HEK293 (cell line): ENCODE data around the gene FBXW10.
"Not testable (repeated sequence)": the region's sequence is repeated elsewhere in the genome, so short reads cannot be mapped to it uniquely, and the experiment has no call there.

Experiments
- ZNF121 ChIP-seq: fragments of 450-650 bp; formaldehyde crosslinking; IDR thresholded peaks from 2 replicates; pipeline ENCODE4 v1.5.1; 2016; ENCODE audit warnings: missing biosample characterization, missing genetic modification characterization
- ZNF239 ChIP-seq: fragments of 450-650 bp; formaldehyde crosslinking; IDR thresholded peaks from 2 replicates; pipeline ENCODE4 v1.5.1; 2016; ENCODE audit warnings: missing biosample characterization, missing genetic modification characterization
- TF ChIP-seq, protein P1 (sequence below): fragments of 450-650 bp; formaldehyde crosslinking; IDR thresholded peaks from 2 replicates; pipeline ENCODE4 v1.5.1; 2016; ENCODE audit warnings: missing biosample characterization, missing genetic modification characterization
- TF ChIP-seq, protein P2 (sequence below): fragments of 450-650 bp; IDR thresholded peaks from 2 replicates; pipeline ENCODE4 v1.5.1; 2018; ENCODE audit warnings: missing biosample characterization, missing genetic modification characterization
- TF ChIP-seq, protein P3 (sequence below): fragments of 450-650 bp; formaldehyde crosslinking; IDR thresholded peaks from 2 replicates; pipeline ENCODE4 v1.5.1; 2016; ENCODE audit warnings: missing biosample characterization, missing genetic modification characterization

DNA sequence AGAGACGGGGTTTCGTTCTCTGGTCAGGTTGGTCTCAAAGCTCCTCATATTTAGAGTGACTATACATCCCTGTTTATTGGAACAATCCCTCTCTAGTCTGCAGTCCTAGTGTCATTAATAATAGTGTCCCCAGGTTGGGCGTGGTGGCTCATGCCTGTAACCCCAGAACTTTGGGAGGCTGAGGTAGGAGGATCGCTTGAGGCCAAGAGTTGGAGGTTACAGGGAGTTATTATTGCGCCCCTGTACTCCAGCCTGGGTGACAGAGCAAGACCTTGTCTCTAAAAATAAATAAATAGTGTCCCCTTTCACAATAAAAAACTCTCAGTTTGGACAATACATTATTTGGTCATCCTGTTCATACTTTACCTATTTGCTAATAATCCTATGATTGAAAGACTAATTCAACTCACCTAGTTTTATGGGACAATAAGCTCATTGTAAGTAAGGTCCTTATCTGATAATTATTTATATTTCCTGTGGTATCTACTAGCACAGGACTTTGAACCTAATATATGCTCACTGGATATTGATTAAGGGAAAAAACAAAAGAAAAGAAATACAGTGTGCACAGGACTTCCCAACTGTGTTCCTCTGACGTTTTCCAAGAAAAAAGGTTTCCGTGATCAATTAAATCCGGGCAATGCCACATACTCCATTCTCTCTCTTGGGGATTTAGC, 13.7 kb downstream of the FBXW10 start:
- not testable (repeated sequence) for TF ChIP-seq ZNF121, ZNF239 (tag by site-specific recombination)
- TF ChIP-seq, protein P1, sequence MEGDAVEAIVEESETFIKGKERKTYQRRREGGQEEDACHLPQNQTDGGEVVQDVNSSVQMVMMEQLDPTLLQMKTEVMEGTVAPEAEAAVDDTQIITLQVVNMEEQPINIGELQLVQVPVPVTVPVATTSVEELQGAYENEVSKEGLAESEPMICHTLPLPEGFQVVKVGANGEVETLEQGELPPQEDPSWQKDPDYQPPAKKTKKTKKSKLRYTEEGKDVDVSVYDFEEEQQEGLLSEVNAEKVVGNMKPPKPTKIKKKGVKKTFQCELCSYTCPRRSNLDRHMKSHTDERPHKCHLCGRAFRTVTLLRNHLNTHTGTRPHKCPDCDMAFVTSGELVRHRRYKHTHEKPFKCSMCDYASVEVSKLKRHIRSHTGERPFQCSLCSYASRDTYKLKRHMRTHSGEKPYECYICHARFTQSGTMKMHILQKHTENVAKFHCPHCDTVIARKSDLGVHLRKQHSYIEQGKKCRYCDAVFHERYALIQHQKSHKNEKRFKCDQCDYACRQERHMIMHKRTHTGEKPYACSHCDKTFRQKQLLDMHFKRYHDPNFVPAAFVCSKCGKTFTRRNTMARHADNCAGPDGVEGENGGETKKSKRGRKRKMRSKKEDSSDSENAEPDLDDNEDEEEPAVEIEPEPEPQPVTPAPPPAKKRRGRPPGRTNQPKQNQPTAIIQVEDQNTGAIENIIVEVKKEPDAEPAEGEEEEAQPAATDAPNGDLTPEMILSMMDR (tag by site-specific recombination), result not testable (repeated sequence)
- TF ChIP-seq, protein P2, sequence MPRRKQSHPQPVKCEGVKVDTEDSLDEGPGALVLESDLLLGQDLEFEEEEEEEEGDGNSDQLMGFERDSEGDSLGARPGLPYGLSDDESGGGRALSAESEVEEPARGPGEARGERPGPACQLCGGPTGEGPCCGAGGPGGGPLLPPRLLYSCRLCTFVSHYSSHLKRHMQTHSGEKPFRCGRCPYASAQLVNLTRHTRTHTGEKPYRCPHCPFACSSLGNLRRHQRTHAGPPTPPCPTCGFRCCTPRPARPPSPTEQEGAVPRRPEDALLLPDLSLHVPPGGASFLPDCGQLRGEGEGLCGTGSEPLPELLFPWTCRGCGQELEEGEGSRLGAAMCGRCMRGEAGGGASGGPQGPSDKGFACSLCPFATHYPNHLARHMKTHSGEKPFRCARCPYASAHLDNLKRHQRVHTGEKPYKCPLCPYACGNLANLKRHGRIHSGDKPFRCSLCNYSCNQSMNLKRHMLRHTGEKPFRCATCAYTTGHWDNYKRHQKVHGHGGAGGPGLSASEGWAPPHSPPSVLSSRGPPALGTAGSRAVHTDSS, result not testable (repeated sequence)
- TF ChIP-seq, protein P3, sequence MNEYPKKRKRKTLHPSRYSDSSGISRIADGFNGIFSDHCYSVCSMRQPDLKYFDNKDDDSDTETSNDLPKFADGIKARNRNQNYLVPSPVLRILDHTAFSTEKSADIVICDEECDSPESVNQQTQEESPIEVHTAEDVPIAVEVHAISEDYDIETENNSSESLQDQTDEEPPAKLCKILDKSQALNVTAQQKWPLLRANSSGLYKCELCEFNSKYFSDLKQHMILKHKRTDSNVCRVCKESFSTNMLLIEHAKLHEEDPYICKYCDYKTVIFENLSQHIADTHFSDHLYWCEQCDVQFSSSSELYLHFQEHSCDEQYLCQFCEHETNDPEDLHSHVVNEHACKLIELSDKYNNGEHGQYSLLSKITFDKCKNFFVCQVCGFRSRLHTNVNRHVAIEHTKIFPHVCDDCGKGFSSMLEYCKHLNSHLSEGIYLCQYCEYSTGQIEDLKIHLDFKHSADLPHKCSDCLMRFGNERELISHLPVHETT (tag by site-specific recombination), result not testable (repeated sequence)
